Epithelial cell of proximal tubule (primary cell): ENCODE results near the gene SLC25A30. TPM values are rescaled to one million over a fixed set of nuclear protein-coding genes. Genes with fewer than 3 reads are reported as not detected.
A peak's percentile ranks its signal among the peaks of the same experiment; 100 is the strongest.

ENCODE experiments used
- DNase-seq: peaks from one replicate; pipeline ENCODE4 v3.0.0-alpha.2; 2011; ENCODE audit warnings: low read depth
- H3K4me3 ChIP-seq: 2 replicates; pipeline ENCODE4 v1.5.1; 2011; ENCODE audit warnings: low read depth, mild to moderate bottlenecking, low read length
- total RNA-seq: library from RNA; depleted of rRNA; stranded (reverse); fragments of >200 nt; gene quantifications from 2 replicates; pipeline ENCODE4 v1.2.3, GENCODE V29; 2015
- TF ChIP-seq, protein P1 (sequence below): conservative IDR thresholded peaks from 2 replicates; pipeline ENCODE4 v1.5.1; 2012; ENCODE audit warnings: low read depth, mild to moderate bottlenecking, low read length

SLC25A30 gene
- total RNA-seq, 1 donor from 2014 or later: 4.7 TPM

DNA sequence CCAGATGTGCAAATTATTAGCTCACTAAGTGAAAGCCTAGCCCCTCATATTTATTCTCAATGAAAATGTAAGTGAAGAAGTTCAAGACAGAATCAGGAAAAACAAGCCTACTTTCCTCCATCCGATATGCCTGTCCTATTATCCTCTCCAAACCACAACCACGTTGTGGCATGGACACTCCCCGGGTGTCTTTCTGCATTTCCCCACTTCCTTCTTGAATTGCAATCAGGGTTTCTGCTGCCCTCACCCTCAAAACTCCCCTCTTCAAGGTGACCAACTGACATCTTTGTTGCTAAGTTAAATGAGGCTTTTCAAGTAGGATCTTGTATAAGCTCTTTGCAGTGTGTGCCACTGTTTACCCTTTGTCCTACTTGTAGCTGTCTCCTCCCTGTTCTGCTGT is 11.8 kb downstream of the SLC25A30 start:
- H3K4me3 ChIP-seq: no peak overlapping the region
- no peak for DNase-seq
- TF ChIP-seq, protein P1, sequence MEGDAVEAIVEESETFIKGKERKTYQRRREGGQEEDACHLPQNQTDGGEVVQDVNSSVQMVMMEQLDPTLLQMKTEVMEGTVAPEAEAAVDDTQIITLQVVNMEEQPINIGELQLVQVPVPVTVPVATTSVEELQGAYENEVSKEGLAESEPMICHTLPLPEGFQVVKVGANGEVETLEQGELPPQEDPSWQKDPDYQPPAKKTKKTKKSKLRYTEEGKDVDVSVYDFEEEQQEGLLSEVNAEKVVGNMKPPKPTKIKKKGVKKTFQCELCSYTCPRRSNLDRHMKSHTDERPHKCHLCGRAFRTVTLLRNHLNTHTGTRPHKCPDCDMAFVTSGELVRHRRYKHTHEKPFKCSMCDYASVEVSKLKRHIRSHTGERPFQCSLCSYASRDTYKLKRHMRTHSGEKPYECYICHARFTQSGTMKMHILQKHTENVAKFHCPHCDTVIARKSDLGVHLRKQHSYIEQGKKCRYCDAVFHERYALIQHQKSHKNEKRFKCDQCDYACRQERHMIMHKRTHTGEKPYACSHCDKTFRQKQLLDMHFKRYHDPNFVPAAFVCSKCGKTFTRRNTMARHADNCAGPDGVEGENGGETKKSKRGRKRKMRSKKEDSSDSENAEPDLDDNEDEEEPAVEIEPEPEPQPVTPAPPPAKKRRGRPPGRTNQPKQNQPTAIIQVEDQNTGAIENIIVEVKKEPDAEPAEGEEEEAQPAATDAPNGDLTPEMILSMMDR: no peak

DNA sequence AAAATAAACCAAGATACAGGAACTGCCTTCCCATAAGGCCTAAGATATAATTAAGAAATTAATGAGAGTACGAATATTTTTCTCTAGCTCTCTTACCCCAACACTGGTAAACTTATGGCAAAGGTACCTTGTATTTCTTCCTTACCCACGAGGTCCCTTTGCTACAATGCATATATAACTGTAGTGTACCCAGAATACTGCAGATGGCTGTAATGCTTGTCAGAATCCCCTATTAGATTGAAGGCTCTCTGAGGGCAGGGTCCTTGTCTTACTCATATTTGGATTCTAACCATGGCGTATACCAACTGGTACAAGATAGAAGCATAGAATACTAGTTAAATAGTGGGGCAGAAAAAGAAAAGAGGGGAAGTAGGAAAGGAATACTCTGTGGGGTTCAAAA is 15.1 kb downstream of the SLC25A30 start:
- H3K4me3 ChIP-seq: no peak overlapping the region
- DNase-seq: no peak
- TF ChIP-seq, protein P1: no peak

DNA sequence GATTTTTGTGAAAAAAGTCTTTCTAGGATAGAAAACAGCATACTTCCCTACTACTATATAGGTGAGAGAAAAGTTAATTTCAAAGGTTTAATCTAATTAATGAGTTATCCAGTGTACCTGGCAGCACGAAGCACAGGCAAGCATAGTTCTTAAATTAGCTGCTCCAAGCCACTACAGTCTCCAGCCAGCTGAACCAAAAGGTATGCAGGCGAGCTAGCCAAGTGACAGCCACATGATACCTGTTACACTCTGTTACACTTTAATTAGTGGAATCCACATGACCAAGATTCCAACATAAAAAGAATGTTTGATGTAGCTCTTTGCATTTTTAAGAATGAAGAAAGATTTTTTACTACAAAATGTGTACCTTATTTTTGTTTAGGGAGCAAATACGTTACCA is 15.5 kb downstream of the SLC25A30 start:
- no peak overlapping the region for H3K4me3 ChIP-seq
- TF ChIP-seq, protein P1: no peak
- DNase-seq: peak; percentile 66

DNA sequence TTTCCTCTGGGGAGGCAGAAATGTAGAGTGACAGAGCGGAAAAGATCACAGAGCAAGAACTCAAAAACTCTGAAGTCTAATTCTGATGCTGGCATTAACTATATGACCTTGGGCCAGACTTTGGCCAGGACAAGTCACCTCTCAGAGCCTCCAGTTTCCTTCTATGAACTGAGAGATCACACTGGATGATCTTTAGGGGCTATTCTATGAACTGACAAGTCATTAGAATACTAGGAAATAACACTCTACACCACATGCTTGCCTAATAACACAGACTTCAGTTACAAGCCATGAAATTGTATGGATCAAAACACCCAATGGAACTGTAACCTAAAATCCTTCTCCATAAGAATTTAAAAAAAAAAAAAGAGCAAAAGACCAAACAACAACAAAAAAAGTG is 16.9 kb downstream of the SLC25A30 start:
- H3K4me3 ChIP-seq: no peak overlapping the region
- TF ChIP-seq, protein P1: no peak
- DNase-seq: no peak

DNA sequence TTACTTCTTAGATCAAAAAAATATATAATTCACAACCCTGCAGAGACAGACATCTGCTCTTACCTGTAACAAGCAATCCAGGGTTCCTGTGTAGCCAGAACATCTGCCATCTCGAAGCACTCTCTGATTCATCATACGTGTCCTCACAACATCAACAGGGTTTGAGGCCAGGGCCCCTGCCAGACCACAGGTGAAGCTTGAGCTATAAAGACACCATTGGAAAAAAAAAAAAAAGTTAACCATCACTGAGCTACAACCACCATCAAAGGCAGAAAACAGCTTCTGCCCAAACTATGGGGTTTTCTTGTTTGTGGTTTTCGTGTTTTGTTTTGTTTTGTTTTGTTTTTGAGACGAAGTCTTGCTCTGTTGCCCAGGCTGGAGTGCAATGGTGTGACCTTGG is 19.3 kb downstream of the SLC25A30 start:
- TF ChIP-seq, protein P1: no peak
- DNase-seq: no peak
- H3K4me3 ChIP-seq: no peak overlapping the region

DNA sequence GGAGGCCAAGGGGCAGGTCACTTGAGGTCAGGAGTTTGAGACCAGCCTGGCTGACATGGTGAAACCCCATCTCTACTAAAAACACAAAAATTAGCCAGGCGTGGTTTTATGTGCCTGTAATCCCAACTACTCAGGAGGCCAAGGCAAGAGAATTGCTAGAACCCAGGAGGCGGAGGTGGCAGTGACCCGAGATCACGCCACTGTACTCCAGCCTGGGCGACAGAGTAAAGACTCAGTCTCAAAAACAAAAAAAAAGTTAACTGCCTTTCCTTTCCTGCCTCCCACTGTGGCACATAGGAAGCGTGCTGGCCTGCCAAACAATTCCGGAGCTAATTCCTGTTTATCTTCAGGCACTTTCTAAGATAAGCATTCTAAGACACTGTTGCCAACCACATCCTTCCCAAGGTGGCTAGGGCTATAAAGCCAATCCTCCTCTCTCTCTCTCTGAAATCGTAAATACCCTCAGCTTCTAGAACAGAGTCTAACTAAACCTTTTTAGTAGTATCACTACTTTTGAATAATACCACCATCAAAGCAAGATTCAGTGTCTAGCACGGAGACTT is 21.6 kb downstream of the SLC25A30 start:
- no peak for DNase-seq
- TF ChIP-seq, protein P1: no peak
- no peak overlapping the region for H3K4me3 ChIP-seq

DNA sequence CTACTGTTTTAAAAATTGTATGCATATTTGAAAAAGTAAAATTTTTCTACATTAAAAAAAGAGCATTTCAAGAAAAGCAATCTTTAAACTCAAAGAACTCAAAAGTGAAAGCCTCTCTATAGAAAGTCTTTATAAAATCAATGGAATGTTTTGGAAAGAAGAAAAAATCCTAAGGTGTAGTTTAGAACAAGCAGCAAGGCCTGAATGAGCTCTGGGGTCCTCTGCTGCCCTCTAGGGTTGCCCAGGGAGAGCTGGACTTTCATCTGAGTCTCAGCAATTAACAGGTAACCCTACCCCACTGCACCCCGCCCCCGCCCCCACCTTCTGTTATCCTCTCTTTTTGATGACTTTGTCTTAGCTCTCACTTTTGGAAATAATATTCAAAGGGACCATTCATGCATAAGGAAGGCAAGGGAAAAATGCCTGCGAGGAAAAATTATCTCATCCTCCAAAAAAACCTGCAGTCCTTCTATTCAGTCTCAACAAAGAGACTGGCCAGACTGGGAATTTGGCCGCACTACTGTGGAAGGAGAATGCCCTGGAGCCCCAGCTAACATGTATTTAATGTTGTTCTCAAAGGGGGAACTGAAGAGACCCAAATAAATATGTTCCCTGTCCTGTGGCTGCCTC is 24.1 kb downstream of the SLC25A30 start:
- no peak overlapping the region for H3K4me3 ChIP-seq
- DNase-seq: no peak
- TF ChIP-seq, protein P1: peak; percentile 75
